Measurements from ENCODE around the gene ARPIN.
"Not testable (repeated sequence)": the region's sequence is repeated elsewhere in the genome, so short reads cannot be mapped to it uniquely, and the experiment has no call there.

ARPIN gene

GRCh38 chr15:89909611-89910010, 3.1 kb downstream of the ARPIN start:
- DNase-seq, result no peak

- no peak for DNase-seq
These were observed 4.5 kb downstream of the ARPIN start for GRCh38 chr15:89908226-89908625.

- peak; percentile 24 for DNase-seq
These were observed 5.5 kb downstream of the ARPIN start for GRCh38 chr15:89907289-89907688.

- DNase-seq, result no peak
These were observed 6.8 kb downstream of the ARPIN start for GRCh38 chr15:89905846-89906378.

- no peak for DNase-seq
These were observed 8.2 kb downstream of the ARPIN start for GRCh38 chr15:89904519-89904918.

- DNase-seq, result no peak
These were observed 9.0 kb downstream of the ARPIN start for GRCh38 chr15:89903858-89904130.

GRCh38 chr15:89903015-89903857, 9.5 kb downstream of the ARPIN start:
- DNase-seq, result no peak

- DNase-seq, result no peak
These were observed 11.9 kb downstream of the ARPIN start for GRCh38 chr15:89900849-89901248.

- no peak for DNase-seq
These were observed 12.7 kb downstream of the ARPIN start for GRCh38 chr15:89899951-89900567.

GRCh38 chr15:89899295-89899945, 13.3 kb downstream of the ARPIN start:
- DNase-seq, result no peak

GRCh38 chr15:89898614-89899294, 14.0 kb downstream of the ARPIN start:
- DNase-seq, result peak; percentile 84

GRCh38 chr15:89898146-89898545, 14.6 kb downstream of the ARPIN start:
- no peak for DNase-seq

- peak; percentile 97 for DNase-seq
These were observed 18.9 kb downstream of the ARPIN start, which contains the start of gene AP3S2 for GRCh38 chr15:89893696-89894447. Gene AP3S2, minus strand, starts transcription at chr15:89893994. Its CDS starts 45 bp downstream, at chr15:89893949.

GRCh38 chr15:89893027-89893426, 19.7 kb downstream of the ARPIN start:
- DNase-seq, result peak; percentile 9

- DNase-seq, result peak; percentile 45
These were observed 24.4 kb downstream of the ARPIN start for GRCh38 chr15:89888214-89888804.

- DNase-seq, result no peak
These were observed 27.1 kb downstream of the ARPIN start for GRCh38 chr15:89885611-89886010.

- DNase-seq, result not testable (repeated sequence)
These were observed 27.6 kb downstream of the ARPIN start for GRCh38 chr15:89885179-89885578.

GRCh38 chr15:89883518-89883917, 29.2 kb downstream of the ARPIN start:
- no peak for DNase-seq

GRCh38 chr15:89880727-89881126, 32.0 kb downstream of the ARPIN start:
- DNase-seq, result no peak

GRCh38 chr15:89878323-89878722, 34.4 kb downstream of the ARPIN start:
- no peak for DNase-seq

- no peak for DNase-seq
These were observed 35.7 kb downstream of the ARPIN start for GRCh38 chr15:89877083-89877425.

All from DMS53 (cell line).